B cell (primary cell): Measurements from ENCODE around the gene ALOXE3. TPM values are rescaled to one million over a fixed set of nuclear protein-coding genes. Genes with fewer than 3 reads are reported as not detected.

Experiments used
- ATAC-seq: fragments of 200-7000 bp; cut with Tn5 transposase; one replicate; pipeline ENCODE4 v1.10.0; 2021; ENCODE audit warnings: low read depth, mild to moderate bottlenecking, moderate number of reproducible peaks, moderate library complexity
- CTCF ChIA-PET: fragments of 350-600 bp; sonication (Branson Sonifier 250); formaldehyde crosslinking; loops from one replicate; lab custom pipeline; 2021; ENCODE audit warnings: antibody characterized with exemption, inconsistent platforms; lab: Charles Lee
- POLR2A ChIA-PET: fragments of 350-600 bp; sonication (Branson Sonifier 250); formaldehyde crosslinking; loops from one replicate; lab custom pipeline; 2021; ENCODE audit warnings: antibody characterized with exemption; lab: Charles Lee
- DNase-seq: peaks from one replicate; pipeline ENCODE4 v3.0.0; 2013
- H2AFZ ChIP-seq: 2 replicates; pipeline ENCODE4 v1.6.1; 2012; ENCODE audit warnings: mild to moderate bottlenecking, low read depth, low read length; ENCODE audit not compliant: insufficient read depth, poor library complexity, severe bottlenecking
- H3K27ac ChIP-seq, 2 donors: 1 replicate in 1 of 2; 2 replicates in 1 of 2; pipeline ENCODE4 v1.5.1; 2012 to 2013; ENCODE audit warnings: low read length in 2 of 2, mild to moderate bottlenecking in 2 of 2, moderate library complexity in 1 of 2
- H3K27me3 ChIP-seq, 4 experiments: fragments of 200-600 bp in 1 of 4; sonication (generic) in 1 of 4; replicated peaks in 1 of 4; 1 replicate in 2 of 4; 2 replicates in 2 of 4; pipeline versions ENCODE4 v1.6.1 to v1.7.0; 2013 to 2016; ENCODE audit warnings: low read length in 3 of 4, mild to moderate bottlenecking in 2 of 4, mixed read lengths in 1 of 4, moderate library complexity in 1 of 4; ENCODE audit not compliant: insufficient read depth in 4 of 4, control insufficient read depth in 3 of 4; ENCODE audit errors: control extremely low read depth in 1 of 4
- H3K36me3 ChIP-seq, 2 experiments: replicated peaks in 1 of 2; 1 replicate in 1 of 2; 2 replicates in 1 of 2; pipeline versions ENCODE4 v1.6.1 to v1.7.1; 2013; ENCODE audit warnings: low read length in 1 of 2; ENCODE audit not compliant: insufficient read depth in 2 of 2, control insufficient read depth in 1 of 2; ENCODE audit errors: control extremely low read depth in 1 of 2, extremely low read depth in 1 of 2
- H3K4me1 ChIP-seq, 2 donors: fragments of 200-600 bp in 1 of 2; sonication (generic) in 1 of 2; 1 replicate in 1 of 2; 2 replicates in 1 of 2; pipeline versions ENCODE4 v1.5.1 to v1.6.1; 2013 to 2017; ENCODE audit warnings: low read length in 2 of 2; ENCODE audit not compliant: control insufficient read depth in 2 of 2, insufficient read depth in 2 of 2
- H3K4me2 ChIP-seq: replicated peaks from 2 replicates; pipeline ENCODE3; 2012; ENCODE audit warnings: mild to moderate bottlenecking, low read depth, low read length; ENCODE audit not compliant: poor library complexity, severe bottlenecking
- H3K4me3 ChIP-seq, 5 experiments: fragments of 200-600 bp in 1 of 5; sonication (generic) in 1 of 5; 1 replicate in 3 of 5; 2 replicates in 2 of 5; pipeline versions ENCODE4 v1.5.1 to v1.7.0; 2011 to 2016; ENCODE audit warnings: low read length in 4 of 5, mild to moderate bottlenecking in 4 of 5, low read depth in 2 of 5, control low read depth in 1 of 5, moderate library complexity in 1 of 5; ENCODE audit not compliant: insufficient read depth in 1 of 5; ENCODE audit errors: control extremely low read depth in 1 of 5, extremely low read depth in 1 of 5
- H3K79me2 ChIP-seq: fragments of 200-600 bp; sonication (generic); one replicate; pipeline ENCODE4 v1.6.0; 2016; ENCODE audit warnings: low read length; ENCODE audit not compliant: control insufficient read depth, insufficient read depth
- H3K9ac ChIP-seq: fragments of 200-600 bp; sonication (generic); 2 replicates; pipeline ENCODE4 v1.6.1; 2017; ENCODE audit warnings: mild to moderate bottlenecking, low read length, moderate library complexity
- H3K9me3 ChIP-seq, 3 donors: one replicate each; pipeline versions ENCODE4 v1.6.1 to v1.7.1; 2013; ENCODE audit warnings: low read length in 2 of 3; ENCODE audit not compliant: control insufficient read depth in 2 of 3, insufficient read depth in 1 of 3; ENCODE audit errors: control extremely low read depth in 1 of 3
- H4K20me1 ChIP-seq: 2 replicates; pipeline ENCODE4 v1.6.0; 2012; ENCODE audit warnings: mild to moderate bottlenecking, low read length; ENCODE audit not compliant: insufficient read depth, control insufficient read depth, poor library complexity, severe bottlenecking
- H3K27ac Mint-ChIP-seq: one replicate; pipeline ENCODE4 v1.8.0; 2021; ENCODE audit warnings: mixed read lengths
- H3K27me3 Mint-ChIP-seq: one replicate; pipeline ENCODE4 v1.8.0; 2021; ENCODE audit warnings: mixed read lengths
- H3K4me1 Mint-ChIP-seq: one replicate; pipeline ENCODE4 v1.8.0; 2021; ENCODE audit warnings: mixed read lengths
- H3K4me3 Mint-ChIP-seq: one replicate; pipeline ENCODE4 v1.8.0; 2021; ENCODE audit warnings: mixed read lengths
- H3K9me3 Mint-ChIP-seq: one replicate; pipeline ENCODE4 v1.8.0; 2022; ENCODE audit warnings: mixed read lengths; ENCODE audit not compliant: insufficient read depth
- CTCF ChIP-seq: fragments of 200-600 bp; IDR thresholded peaks from one replicate; pipeline ENCODE4 v1.8.0; 2022; ENCODE audit warnings: antibody characterized with exemption, mild to moderate bottlenecking
- EZH2 ChIP-seq: IDR thresholded peaks from 2 replicates; pipeline ENCODE4 v1.6.1; 2012; ENCODE audit warnings: borderline replicate concordance, low read depth, mild to moderate bottlenecking, moderate library complexity, low read length; ENCODE audit not compliant: insufficient read depth, poor library complexity, severe bottlenecking
- WGBS: methylation state at CpG from one replicate; pipeline ENCODE4 v1.1.5; 2013; ENCODE audit warnings: missing lambda C conversion rate; ENCODE audit not compliant: insufficient coverage; 5-methylcytosine and 5-hydroxymethylcytosine counted together
- intact Hi-C: fragments of 100-400 bp; cut with micrococcal nuclease; formaldehyde crosslinking; loops from one replicate; pipeline ENCODE4 v1.10.0; 2022
- polyA plus RNA-seq: library from polyadenylated mRNA; depleted of rRNA; stranded (reverse); fragments of >200 nt; gene quantifications from 2 replicates; pipeline ENCODE4 v1.2.3, GENCODE V29; 2012
- total RNA-seq, 2 donors: library from RNA; stranded (reverse); fragments of 120-200 nt in 1 of 2; gene quantifications; 1 replicate in 1 of 2; 2 replicates in 1 of 2; pipeline versions ENCODE4 v1.2.3 to v1.2.4, GENCODE V29; 2013 to 2022

ALOXE3 gene
- total and polyA plus RNA-seq, 2 donors (not counting 1 experiment from before 2014, with no cell fraction given): 0.04 TPM; not detected in 1

DNA sequence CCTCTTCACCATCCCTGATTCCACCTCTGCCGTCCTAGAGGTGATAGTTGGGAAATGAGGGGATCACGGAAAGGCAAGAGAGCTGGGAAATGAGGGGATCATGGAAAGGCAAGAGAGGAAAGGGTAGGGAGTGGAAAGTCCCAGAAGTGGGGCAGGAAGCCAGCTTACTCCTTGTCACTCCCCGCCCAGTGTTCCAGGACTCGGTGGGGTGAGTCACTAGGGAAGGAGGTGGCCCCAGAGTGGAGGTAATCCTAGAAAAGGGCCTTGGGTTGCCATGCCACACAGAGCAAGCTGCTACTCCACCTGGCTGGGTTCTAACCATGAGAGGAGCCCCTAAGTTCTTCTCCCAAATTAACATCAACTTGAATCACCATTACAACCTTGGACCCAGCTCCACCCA, 14.8 kb downstream of the ALOXE3 start:
- WGBS: 92% methylated on average over 3 of the region's 4 CpGs

GRCh38 chr17:8101721-8102120, 16.6 kb downstream of the ALOXE3 start:
- DNase-seq (no peak), ATAC-seq (no peak)
- Histone ChIP-seq H3K4me1 (no peaks in the 10 kb centered on the region), H3K4me2 (no peak overlapping the region), H3K27me3 (no peaks in the 10 kb centered on the region), H3K9ac (no peak overlapping the region), H3K9me3 (no peaks in the 10 kb centered on the region), H3K27ac (no peak overlapping the region), H3K79me2 (no peaks in the 10 kb centered on the region), H4K20me1 (no peaks in the 10 kb centered on the region), H3K36me3 (no peaks in the 10 kb centered on the region), H2AFZ (no peak overlapping the region), H3K4me3 (no peak overlapping the region)
- H3K9me3 Mint-ChIP-seq: no peaks in the 10 kb centered on the region
- intact Hi-C loops: no loop called here
- no peaks in the 10 kb centered on the region for H3K4me1 Mint-ChIP-seq
- H3K27ac Mint-ChIP-seq: no peak overlapping the region
- POLR2A ChIA-PET: no interaction called here
- CTCF ChIA-PET: interaction anchor here (0.7 to 20.5 kb wide), 6 partner anchors 9 to 190 kb away, joined by 3 to 360 read pairs (median 6); no protein-coding TSS in a partner anchor
- 84% methylated on average over 5 of the region's 6 CpGs for WGBS
- H3K4me3 Mint-ChIP-seq: no peak overlapping the region
- peaks cover 2% of the 10 kb centered on the region for H3K27me3 Mint-ChIP-seq
- TF ChIP-seq EZH2 (no peak), CTCF (no peak)

More for the DNA sequence above, 14.8 kb downstream of the ALOXE3 start:
- H3K4me1 Mint-ChIP-seq: no peaks in the 10 kb centered on the region
- H3K4me3 ChIP-seq: no peak overlapping the region
- H3K79me2 ChIP-seq: no peaks in the 10 kb centered on the region
- ChIA-PET CTCF (interaction anchor here (1.6 to 20.5 kb wide), 3 partner anchors 11 to 43 kb away, joined by 4 to 360 read pairs (median 19); no protein-coding TSS in a partner anchor), POLR2A (no interaction called here)
- H3K27me3 Mint-ChIP-seq: peaks cover 5% of the 10 kb centered on the region
- no peaks in the 10 kb centered on the region for H3K4me1 ChIP-seq
- peaks cover 0 to 4% (median 0%) of the 10 kb centered on the region in 4 experiments for H3K27me3 ChIP-seq
- no peak overlapping the region for H3K9ac ChIP-seq
- no peaks in the 10 kb centered on the region for H3K9me3 Mint-ChIP-seq
- TF ChIP-seq EZH2 (no peak), CTCF (no peak)
- no peaks in the 10 kb centered on the region for H3K36me3 ChIP-seq
- DNase-seq (no peak), ATAC-seq (no peak)
- no peak overlapping the region for H3K4me3 Mint-ChIP-seq
- H2AFZ ChIP-seq: no peak overlapping the region
- H3K27ac ChIP-seq: no peak overlapping the region
- intact Hi-C loops: no loop called here
- H3K9me3 ChIP-seq: no peaks in the 10 kb centered on the region
- no peak overlapping the region for H3K27ac Mint-ChIP-seq
- no peak overlapping the region for H3K4me2 ChIP-seq
- H4K20me1 ChIP-seq: no peaks in the 10 kb centered on the region
